Motor neuron (in vitro differentiated cells): Measurements from ENCODE around the gene WFIKKN2. TPM values are rescaled to one million over a fixed set of nuclear protein-coding genes. Genes with fewer than 3 reads are reported as not detected.

Experiments
- ATAC-seq, 8 experiments: fragments of 200-7000 bp; cut with Tn5 transposase; replicated peaks in 6 of 8; 2 replicates each; pipeline ENCODE4 v1.8.0; 2021; ENCODE audit warnings: mild to moderate bottlenecking in 8 of 8, moderate library complexity in 8 of 8
- H3K27ac ChIP-seq, 2 donors: fragments of 250-450 bp; sonication (Bioruptor Pico); 2 replicates each; pipeline ENCODE4 v1.9.0; 2021; ENCODE audit warnings: antibody characterized with exemption in 2 of 2, mild to moderate bottlenecking in 2 of 2, moderate library complexity in 1 of 2
- H3K4me1 ChIP-seq, 2 donors: fragments of 250-450 bp; sonication (Bioruptor Pico); replicated peaks in 1 of 2; 2 replicates each; pipeline ENCODE4 v1.6.1; 2021; ENCODE audit warnings: antibody characterized with exemption in 2 of 2, mild to moderate bottlenecking in 2 of 2, moderate library complexity in 1 of 2
- H3K4me3 ChIP-seq, 5 donors: fragments of 250-450 bp; sonication (Bioruptor Pico); 2 replicates each; pipeline ENCODE4 v1.9.0; 2021; ENCODE audit warnings: antibody characterized with exemption in 5 of 5, mild to moderate bottlenecking in 5 of 5, moderate library complexity in 4 of 5
- WGBS, 10 experiments: fragments of 450-650 bp; shearing (Covaris generic); methylation state at CpG; one replicate each; pipeline ENCODE4 v1.0.0; 2022; 5-methylcytosine and 5-hydroxymethylcytosine counted together
- in situ Hi-C, 9 experiments: fragments of 400-800 bp; cut with MboI; loops; one replicate each; pipeline ENCODE4 v1.15.0; 2021; ENCODE audit warnings: low sequenced_read_pairs in 9 of 9, low pct_unique_long_range_greater_than_20kb in 2 of 9; ENCODE audit not compliant: unreplicated experiment in 9 of 9
- total RNA-seq, 8 experiments: library from RNA; unstranded; fragments of 300-600 nt; gene quantifications; 2 replicates each; pipeline versions ENCODE4 v1.2.3 to v1.2.4, GENCODE V29; 2022

The WFIKKN2 gene
- under 1 TPM in 7 of 8 experiments, not detected in 1; 0.05 to 0.76 (median 0.23) TPM for total RNA-seq

- in situ Hi-C loops = loop anchor here in 4 of 9 experiments (10.0 to 25.0 kb wide), 2 partner anchors 51 to 298 kb away; partner anchors contain the start of genes EPN3 (in 2 of the 4) and SPATA20 (in 2 of the 4)
- Histone ChIP-seq H3K4me3 (no peak within 1 kb of the TSS), H3K4me1 (peaks cover 51 to 58% of the 10 kb centered on the region in 2 donors), H3K27ac (no peak within 1 kb of the TSS)
- 34 to 100% (median 59%) methylated on average over 1 to 10 of the region's 39 CpGs; no CpG with 5 or more reads in 4 of the 10 experiments for WGBS, 10 experiments
- peak in 5 of 8 experiments; percentile 2 to 17 (median 5) for ATAC-seq
These were observed at the start of gene WFIKKN2 for GRCh38 chr17:50835301-50836234. TSS of gene WFIKKN2 (plus strand) at chr17:50835586. CDS start at chr17:50835938, 352 bp downstream.

GRCh38 chr17:50785946-50786570, 49.3 kb upstream of the WFIKKN2 start:
- in situ Hi-C loops = loop anchor here in 5 of 9 experiments (10.0 kb wide), 3 partner anchors 49 to 169 kb away; partner anchors contain the start of gene WFIKKN2 (in 3 of the 5)
- 7 to 90% (median 63%) methylated on average over 1 to 6 of the region's 9 CpGs; no CpG with 5 or more reads in 2 of the 10 experiments for WGBS, 10 experiments
- Histone ChIP-seq H3K27ac (no peak overlapping the region), H3K4me3 (no peak overlapping the region), H3K4me1 (no peaks in the 10 kb centered on the region)
- peak in 6 of 8 experiments; percentile 41 to 81 (median 56) for ATAC-seq

- WGBS, 10 experiments = 40 to 100% (median 67%) methylated on average over 1 to 3 of the region's 7 CpGs; no CpG with 5 or more reads in 3 of the 10 experiments
- peak in 1 of 8 experiments; percentile 12 for ATAC-seq
- no peak overlapping the region for H3K27ac ChIP-seq
- H3K4me1 ChIP-seq = no peaks in the 10 kb centered on the region
- in situ Hi-C loops = loop anchor here in 5 of 9 experiments (10.0 kb wide), 3 partner anchors 48 to 168 kb away; partner anchors contain the start of gene WFIKKN2 (in 3 of the 5)
- H3K4me3 ChIP-seq = no peak overlapping the region
These were observed 48.3 kb upstream of the WFIKKN2 start for GRCh38 chr17:50787106-50787505.

- no peak for ATAC-seq
- 50 to 100% (median 93%) methylated on average over 1 to 5 of the region's 6 CpGs; no CpG with 5 or more reads in 1 of the 10 experiments for WGBS, 10 experiments
- Histone ChIP-seq H3K4me3 (no peak overlapping the region), H3K4me1 (no peaks in the 10 kb centered on the region), H3K27ac (no peak overlapping the region)
- in situ Hi-C loops = no loop called here
These were observed 44.8 kb upstream of the WFIKKN2 start for GRCh38 chr17:50790618-50791017.

- Histone ChIP-seq H3K4me1 (peaks cover 0 to 2% of the 10 kb centered on the region in 2 donors), H3K4me3 (no peak overlapping the region), H3K27ac (no peak overlapping the region)
- WGBS, 10 experiments = 67 to 96% (median 87%) methylated on average over 2 to 7 of the region's 7 CpGs; no CpG with 5 or more reads in 4 of the 10 experiments
- in situ Hi-C loops = no loop called here
- no peak for ATAC-seq
These were observed 43.3 kb upstream of the WFIKKN2 start for GRCh38 chr17:50792132-50792531.

GRCh38 chr17:50793007-50793406, 42.4 kb upstream of the WFIKKN2 start:
- no peak overlapping the region for H3K4me3 ChIP-seq
- 69 to 98% (median 87%) methylated on average over 1 to 7 of the region's 8 CpGs; no CpG with 5 or more reads in 1 of the 10 experiments for WGBS, 10 experiments
- no peak for ATAC-seq

GRCh38 chr17:50794361-50794760, 41.0 kb upstream of the WFIKKN2 start:
- Histone ChIP-seq H3K4me3 (no peak overlapping the region), H3K4me1 (peaks cover 0 to 12% of the 10 kb centered on the region in 2 donors), H3K27ac (no peak overlapping the region)
- no peak for ATAC-seq
- in situ Hi-C loops = no loop called here
- WGBS, 10 experiments = 73 to 100% methylated on average over 1 to 3 of the region's 6 CpGs; no CpG with 5 or more reads in 8 of the 10 experiments

More at GRCh38 chr17:50793007-50793406, 42.4 kb upstream of the WFIKKN2 start:
- in situ Hi-C loops = no loop called here
- Histone ChIP-seq H3K27ac (no peak overlapping the region), H3K4me1 (peaks cover 0 to 6% of the 10 kb centered on the region in 2 donors)

GRCh38 chr17:50797135-50797810, 38.1 kb upstream of the WFIKKN2 start:
- WGBS, 10 experiments = 63 to 100% (median 75%) methylated on average over 1 to 5 of the region's 11 CpGs; no CpG with 5 or more reads in 2 of the 10 experiments
- ATAC-seq = peak in 3 of 8 experiments; percentile 34 to 79 (median 50)
- no peak overlapping the region for H3K27ac ChIP-seq
- in situ Hi-C loops = no loop called here
- peaks cover 4 to 20% of the 10 kb centered on the region in 2 donors for H3K4me1 ChIP-seq
- no peak overlapping the region for H3K4me3 ChIP-seq

GRCh38 chr17:50798424-50799288, 36.7 kb upstream of the WFIKKN2 start:
- no peak overlapping the region for H3K27ac ChIP-seq
- in situ Hi-C loops = no loop called here
- ATAC-seq = peak in 6 of 8 experiments; percentile 18 to 61 (median 40)
- WGBS, 10 experiments = 14 to 78% (median 55%) methylated on average over 1 to 8 of the region's 19 CpGs; no CpG with 5 or more reads in 4 of the 10 experiments
- H3K4me1 ChIP-seq = peaks cover 4 to 23% of the 10 kb centered on the region in 2 donors
- no peak overlapping the region for H3K4me3 ChIP-seq

GRCh38 chr17:50799582-50799981, 35.8 kb upstream of the WFIKKN2 start:
- WGBS, 10 experiments = 75 to 94% methylated on average over 8 to 9 of the region's 9 CpGs; no CpG with 5 or more reads in 8 of the 10 experiments
- Histone ChIP-seq H3K4me3 (no peak overlapping the region), H3K4me1 (peaks cover 4 to 23% of the 10 kb centered on the region in 2 donors), H3K27ac (no peak overlapping the region)
- in situ Hi-C loops = no loop called here
- ATAC-seq = no peak

GRCh38 chr17:50800196-50800700, 35.1 kb upstream of the WFIKKN2 start:
- H3K4me3 ChIP-seq = no peak overlapping the region
- no peak overlapping the region for H3K27ac ChIP-seq
- in situ Hi-C loops = no loop called here
- peaks cover 4 to 23% of the 10 kb centered on the region in 2 donors for H3K4me1 ChIP-seq
- whole genome bisulfite sequencing, 10 experiments = 53 to 100% (median 90%) methylated on average over 1 to 8 of the region's 12 CpGs; no CpG with 5 or more reads in 3 of the 10 experiments
- ATAC-seq = no peak
